ENCODE results near the gene GLCCI1. TPM values are rescaled to one million over a fixed set of nuclear protein-coding genes. Genes with fewer than 3 reads are reported as not detected.

Gene GLCCI1
- 2.9 and 8.5 TPM in 2 replicates for total RNA-seq

GRCh38 chr7:7968544-7969305 is at the start of gene GLCCI1:
Gene GLCCI1, plus strand, starts transcription at chr7:7968796. Its CDS starts 555 bp downstream, at chr7:7969351.

